Smooth muscle cell of the brain vasculature (primary cell): ENCODE measurements around the gene NR2C2.

ENCODE experiments used
- DNase-seq: peaks from one replicate; pipeline ENCODE4 v3.0.0-alpha.2; 2012; ENCODE audit warnings: low read depth, low spot score

NR2C2 gene

GRCh38 chr3:14921034-14921616 lies 26.3 kb upstream of the NR2C2 start:
- peak; percentile 80 for DNase-seq

DNA sequence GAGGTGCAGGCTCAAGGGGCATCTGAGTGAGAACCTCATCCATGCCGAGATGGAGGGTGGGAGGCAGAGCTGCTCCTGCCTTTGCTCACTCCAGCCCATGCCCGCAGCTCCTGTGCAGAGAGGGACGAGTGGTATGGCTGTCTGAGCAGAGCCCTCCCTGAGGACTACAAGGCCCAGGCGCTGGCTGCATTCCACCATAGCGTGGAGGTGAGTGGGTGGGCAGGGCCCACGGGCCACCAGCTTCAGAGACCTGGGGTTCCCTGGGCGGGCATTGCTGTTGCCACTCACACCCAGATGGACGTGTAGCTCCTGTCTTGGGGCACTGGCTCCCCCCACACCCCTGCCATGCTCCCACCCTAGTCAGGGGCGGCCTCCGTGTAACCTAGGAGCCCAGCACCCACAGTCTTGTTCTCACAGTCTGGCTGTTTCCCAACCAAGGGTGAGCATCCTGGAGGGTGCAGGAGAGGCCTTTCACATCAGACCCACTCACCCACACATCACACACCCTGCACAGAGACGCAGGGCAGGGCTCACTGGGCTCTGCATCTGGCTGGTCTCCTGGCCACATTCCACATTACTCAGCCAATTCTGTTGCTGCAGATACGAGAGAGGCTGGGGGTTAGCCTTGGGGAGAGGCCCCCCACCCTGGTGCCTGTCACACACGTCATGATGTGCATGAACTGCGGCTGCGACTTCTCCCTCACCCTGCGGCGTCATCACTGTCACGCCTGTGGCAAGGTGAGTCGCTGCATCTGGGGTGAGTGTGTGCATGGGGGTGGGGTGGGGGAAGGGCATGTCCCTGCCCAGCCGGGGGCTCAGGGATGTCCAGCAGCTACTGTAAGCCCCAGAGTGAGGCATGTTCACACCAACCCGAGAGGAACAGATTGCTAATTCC lies 25.3 kb upstream of the NR2C2 start:
- DNase-seq: no peak

- no peak for DNase-seq
Measured at GRCh38 chr3:14922863-14923262, 24.5 kb upstream of the NR2C2 start.

- no peak for DNase-seq
Measured at GRCh38 chr3:14923476-14923875, 23.9 kb upstream of the NR2C2 start.

GRCh38 chr3:14925729-14926591 lies 21.4 kb upstream of the NR2C2 start:
- DNase-seq: no peak

DNA sequence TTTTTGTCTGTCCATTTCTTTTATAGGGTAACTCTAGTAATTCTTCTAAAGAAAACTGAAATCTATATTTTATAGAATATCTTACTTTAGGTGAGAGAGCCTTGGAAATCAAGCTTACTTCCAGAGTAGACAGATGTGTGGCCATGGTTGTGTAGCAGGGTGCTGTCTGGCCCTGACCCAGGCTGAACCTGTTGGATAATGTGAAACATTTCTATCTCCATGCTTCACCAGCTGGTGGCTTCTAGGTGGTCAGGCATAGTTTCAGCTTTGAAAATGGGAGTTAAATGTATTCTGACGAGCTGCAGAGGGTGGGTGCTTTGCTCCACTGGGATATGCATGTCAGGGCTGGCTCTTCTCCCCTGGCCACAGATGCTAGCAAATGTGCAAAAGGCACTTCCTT lies 20.8 kb upstream of the NR2C2 start:
- no peak for DNase-seq

DNA sequence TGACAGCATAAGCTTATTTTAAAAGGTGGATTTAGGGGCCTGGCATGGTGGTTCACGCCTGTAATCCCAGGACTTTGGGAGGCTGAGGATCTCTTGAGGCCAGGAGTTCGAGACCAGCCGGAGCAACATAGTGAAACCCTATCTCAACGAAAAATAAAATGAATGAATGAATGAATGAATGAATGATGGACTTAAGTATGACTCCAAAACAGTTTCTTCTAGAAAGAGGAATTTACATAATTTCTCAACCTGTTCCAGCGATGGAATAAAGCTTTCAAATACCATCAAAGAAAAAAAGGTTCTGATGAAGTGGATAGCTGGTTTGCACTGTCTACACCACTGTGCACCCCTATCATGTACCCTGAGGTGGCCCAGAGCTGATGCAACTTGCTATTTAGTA lies 20.1 kb upstream of the NR2C2 start:
- no peak for DNase-seq

- no peak for DNase-seq
Measured at GRCh38 chr3:14929310-14930074, 17.9 kb upstream of the NR2C2 start.

DNA sequence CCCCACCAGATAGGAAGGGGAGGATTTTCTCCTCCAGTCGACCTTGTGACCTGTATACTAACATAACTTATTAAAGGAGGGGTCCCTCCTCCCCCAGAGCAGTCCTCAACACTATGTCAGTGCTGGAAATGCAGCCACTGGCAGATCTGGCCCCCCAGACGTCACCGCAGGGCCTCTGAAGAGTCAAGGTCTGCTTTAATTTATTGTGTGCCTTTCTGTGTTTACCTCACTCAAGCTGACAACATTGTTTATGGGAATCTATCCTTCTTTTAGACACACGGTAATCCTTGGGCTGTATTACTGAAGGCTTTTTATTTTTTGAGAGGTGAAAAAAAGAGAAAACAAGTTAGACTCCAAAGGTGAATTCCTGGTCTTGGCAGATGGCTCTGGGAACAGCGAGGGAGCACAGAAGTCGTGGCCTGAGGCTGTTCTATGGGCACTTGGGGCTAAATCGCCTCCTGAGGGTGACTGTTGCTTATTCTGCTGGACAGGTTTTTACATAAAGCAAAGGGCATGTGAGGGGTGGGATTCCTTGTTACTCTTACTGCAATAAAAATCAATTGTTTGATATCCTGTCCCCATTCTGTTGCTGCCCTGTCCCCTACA lies 13.5 kb upstream of the NR2C2 start:
- no peak for DNase-seq

GRCh38 chr3:14935592-14936345 lies 11.6 kb upstream of the NR2C2 start:
- no peak for DNase-seq

DNA sequence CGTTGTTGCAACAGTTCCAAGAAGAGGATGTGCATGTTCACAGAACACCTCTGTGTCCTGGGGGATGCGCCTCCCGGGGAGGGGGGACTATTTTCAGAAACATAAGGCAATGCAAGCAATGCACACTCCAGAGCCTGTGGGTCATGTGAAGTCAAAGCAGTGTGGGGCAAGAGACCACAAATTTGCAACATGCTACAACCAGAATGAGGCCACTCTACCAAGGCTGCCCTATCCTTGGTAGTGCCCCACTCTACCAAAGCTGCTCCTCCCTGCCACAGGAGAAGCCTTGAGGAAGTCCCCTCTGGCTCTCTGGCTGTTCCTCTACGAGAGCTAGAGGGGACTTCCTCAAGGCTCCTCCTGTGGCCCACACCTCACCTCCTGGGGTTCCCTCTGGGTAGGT lies 8.4 kb upstream of the NR2C2 start:
- no peak for DNase-seq

GRCh38 chr3:14941871-14942270 lies 5.5 kb upstream of the NR2C2 start:
- no peak for DNase-seq

GRCh38 chr3:14943042-14943441 lies 4.3 kb upstream of the NR2C2 start:
- no peak for DNase-seq

- DNase-seq: no peak
Measured at GRCh38 chr3:14946236-14946635, 1.1 kb upstream of the NR2C2 start.

GRCh38 chr3:14946739-14947099 lies 664 bp upstream of the NR2C2 start:
- DNase-seq: no peak

- DNase-seq: peak; percentile 94
Measured at GRCh38 chr3:14947886-14948608, 664 bp downstream of the NR2C2 start.

DNA sequence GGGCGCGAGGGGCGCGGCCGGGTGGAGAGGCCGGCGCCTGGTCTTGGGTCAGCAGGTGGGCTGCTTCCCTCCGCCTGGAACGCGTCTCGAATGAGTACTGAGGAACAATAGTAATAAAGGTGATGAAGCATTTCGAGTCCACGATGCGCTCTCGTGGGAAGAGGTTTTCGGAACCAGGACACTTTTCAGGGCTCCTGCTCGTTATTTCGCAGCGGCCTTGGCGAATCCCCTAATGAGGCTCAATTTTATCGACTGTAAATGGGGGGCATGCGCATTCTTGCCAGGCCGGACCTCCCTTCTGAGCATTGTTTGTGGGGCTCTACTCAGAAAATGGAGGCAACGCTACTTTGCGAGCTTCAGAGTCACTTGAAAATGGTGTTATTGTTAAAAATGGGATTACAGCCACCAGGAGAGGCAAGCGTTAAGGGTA lies 1.2 kb downstream of the NR2C2 start:
- no peak for DNase-seq

GRCh38 chr3:14949126-14949525 lies 1.7 kb downstream of the NR2C2 start:
- DNase-seq: no peak

DNA sequence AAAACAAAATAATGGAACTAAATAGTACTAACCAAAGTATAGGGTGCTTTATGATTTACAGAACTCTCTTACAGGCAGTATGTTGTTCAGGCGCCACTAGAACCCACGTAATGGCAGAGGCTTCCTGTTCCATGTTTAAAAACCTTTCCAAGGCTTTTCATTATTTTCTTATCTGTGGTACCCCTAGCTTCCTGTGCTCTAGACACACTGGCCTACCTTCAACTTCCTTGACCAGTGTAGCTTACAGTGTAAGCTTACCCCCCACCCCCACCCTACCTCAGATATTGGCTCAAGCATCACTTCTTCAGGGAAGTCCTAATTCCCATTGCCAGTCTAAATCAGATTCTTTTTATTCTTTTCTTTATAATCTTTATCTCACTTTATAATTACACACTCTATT lies 2.9 kb downstream of the NR2C2 start:
- no peak for DNase-seq

GRCh38 chr3:14957153-14957552 lies 9.8 kb downstream of the NR2C2 start:
- no peak for DNase-seq
